GM12878 (cell line): ENCODE results near the gene TMEM120B. TPM values are rescaled to one million over a fixed set of nuclear protein-coding genes. Genes with fewer than 3 reads are reported as not detected.

Experiments
- ATF3 ChIP-seq: IDR thresholded peaks from 2 replicates; pipeline ENCODE4 v1.6.1; 2011; ENCODE audit warnings: low read depth, mild to moderate bottlenecking, low read length, moderate library complexity, borderline replicate concordance; ENCODE audit errors: extremely low read depth
- BCL11A ChIP-seq: IDR thresholded peaks from 2 replicates; pipeline ENCODE4 v1.6.1; 2011; ENCODE audit warnings: low read depth, low read length
- CEBPZ ChIP-seq: fragments of 150-350 bp; IDR thresholded peaks from 2 replicates; pipeline ENCODE4 v1.6.1; 2016; ENCODE audit warnings: low read depth, low read length
- ETV6 ChIP-seq, 2 experiments: fragments of 450-650 bp in 1 of 2; IDR thresholded peaks in 1 of 2; conservative IDR thresholded peaks in 1 of 2; 2 replicates each; pipeline ENCODE4 v1.6.1; 2014; ENCODE audit warnings: antibody characterized with exemption in 1 of 2, borderline replicate concordance in 1 of 2, low read depth in 1 of 2, mild to moderate bottlenecking in 1 of 2, moderate library complexity in 1 of 2
- JUND ChIP-seq: IDR thresholded peaks from 2 replicates; pipeline ENCODE4 v1.6.1; 2012; ENCODE audit warnings: low read depth, mild to moderate bottlenecking, low read length, improper control_type of control experiment, moderate library complexity
- MTA3 ChIP-seq: IDR thresholded peaks from 2 replicates; pipeline ENCODE4 v1.6.1; 2012; ENCODE audit warnings: low read length, inconsistent platforms, borderline replicate concordance
- NFXL1 ChIP-seq: fragments of 450-650 bp; IDR thresholded peaks from 2 replicates; pipeline ENCODE4 v1.6.1; 2017; ENCODE audit warnings: antibody characterized with exemption, mild to moderate bottlenecking, borderline replicate concordance
- RB1 ChIP-seq: fragments of 450-650 bp; formaldehyde crosslinking; IDR thresholded peaks from 2 replicates; pipeline ENCODE4 v1.6.1; 2017; ENCODE audit warnings: mild to moderate bottlenecking, borderline replicate concordance
- TBL1XR1 ChIP-seq: IDR thresholded peaks from 2 replicates; pipeline ENCODE4 v1.6.1; 2012; ENCODE audit warnings: low read depth, low read length, improper control_type of control experiment
- ZBTB33 ChIP-seq: fragments of 450-650 bp; IDR thresholded peaks from 2 replicates; pipeline ENCODE4 v1.6.1; 2017; ENCODE audit warnings: mild to moderate bottlenecking
- ZNF24 ChIP-seq: fragments of 450-650 bp; IDR thresholded peaks from 2 replicates; pipeline ENCODE4 v1.6.1; 2017; ENCODE audit warnings: antibody characterized with exemption, mild to moderate bottlenecking
- polyA plus RNA-seq, 11 experiments: library from polyadenylated mRNA; depleted of rRNA in 4 of 11; unstranded in 6 of 11; stranded (reverse) in 5 of 11; fragments of >200 nt; fragmentation: Nextera tagmentation in 4 of 11; fragmentation: Illumina TruSeq in 1 of 11; extraction: Ambion mirVana in 4 of 11; extraction: Trizol in 1 of 11; gene quantifications; 1 replicate in 1 of 11; 2 replicates in 10 of 11; pipeline versions ENCODE4 v1.2.1 to v1.2.3, GENCODE V29; 2011 to 2016; ENCODE audit warnings: inconsistent platforms in 2 of 11, missing spikeins in 2 of 11, low read depth in 1 of 11
- total RNA-seq, 4 experiments: library from RNA; depleted of rRNA in 3 of 4; stranded (reverse); fragments of >200 nt in 3 of 4; fragmentation: Illumina TruSeq in 1 of 4; extraction: Trizol in 1 of 4; gene quantifications; 2 replicates each; pipeline versions ENCODE4 v1.2.1 to v1.2.3, GENCODE V29; 2013 to 2021
- TF ChIP-seq, protein P1 (sequence below): IDR thresholded peaks from 2 replicates; pipeline ENCODE4 v1.6.1; 2011; ENCODE audit warnings: borderline replicate concordance, low read depth, mild to moderate bottlenecking, moderate library complexity, mixed read lengths, low read length; ENCODE audit not compliant: insufficient read depth; ENCODE audit errors: extremely low read length
- TF ChIP-seq, protein P2 (sequence below): fragments of 450-650 bp; IDR thresholded peaks from 2 replicates; pipeline ENCODE4 v1.6.1; 2017; ENCODE audit warnings: mild to moderate bottlenecking, low read depth, inconsistent platforms; ENCODE audit not compliant: poor library complexity, severe bottlenecking
- TF ChIP-seq, protein P3 (sequence below): IDR thresholded peaks from 2 replicates; pipeline ENCODE4 v1.6.1; 2012; ENCODE audit warnings: low read length, inconsistent platforms
- TF ChIP-seq, protein P4 (sequence below): fragments of 450-650 bp; IDR thresholded peaks from 2 replicates; pipeline ENCODE4 v1.6.1; 2016; ENCODE audit warnings: mild to moderate bottlenecking

TMEM120B gene
- total and polyA plus RNA-seq, 10 of the 15 experiments (the other 5 are each of a cell fraction or from before 2014, with no cell fraction given), result 4.0 to 26.2 (median 9.2) TPM

DNA sequence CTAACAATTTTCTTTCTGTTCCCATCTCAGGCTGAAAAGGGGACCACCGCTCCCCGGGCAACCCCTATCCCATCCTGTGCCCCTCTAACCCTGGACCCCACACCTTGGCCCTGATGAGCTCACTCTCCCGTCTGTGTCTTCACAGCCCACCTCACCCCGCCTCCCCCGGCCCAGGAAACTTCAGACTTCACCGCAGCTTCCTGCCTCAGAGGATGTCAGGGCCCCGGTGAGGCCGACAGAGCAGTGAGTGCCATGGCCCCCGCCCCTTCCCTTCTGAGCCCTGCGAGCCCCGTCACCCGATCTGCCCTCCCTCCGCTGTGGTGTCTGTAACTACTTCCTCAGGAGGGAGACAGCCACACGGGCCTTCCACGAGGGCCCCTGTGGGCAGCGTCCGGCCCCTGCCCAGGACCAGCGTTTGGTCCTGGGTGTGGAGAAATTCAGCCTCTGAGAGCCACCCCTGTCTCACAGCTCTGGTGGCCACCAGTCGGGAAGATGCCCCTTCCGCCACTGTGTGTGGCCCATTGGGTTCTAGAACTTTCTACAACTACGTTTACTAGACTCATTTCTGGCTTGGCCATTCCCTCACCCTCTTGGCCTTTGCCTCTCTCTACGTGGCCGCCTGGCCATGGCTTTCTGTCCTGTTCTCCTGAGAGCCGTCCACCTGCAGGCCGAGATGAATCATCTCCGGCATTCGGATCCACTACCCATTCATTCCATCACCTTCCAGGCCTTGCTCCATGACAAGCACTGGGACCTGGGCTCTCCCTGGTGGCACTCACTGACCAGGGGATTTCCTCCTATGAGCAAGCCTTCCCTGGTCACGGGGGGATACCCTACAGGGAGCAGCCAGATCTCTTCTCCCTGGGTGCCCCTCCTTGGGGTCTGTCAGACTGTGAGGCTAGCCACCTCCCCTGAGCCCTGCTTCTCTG lies 77.5 kb downstream of the TMEM120B start (continued):
- no peak for TF ChIP-seq JUND
- peak; percentile 55; the same call in 1 of the 2 replicates for TF ChIP-seq TBL1XR1
- TF ChIP-seq, protein P1, sequence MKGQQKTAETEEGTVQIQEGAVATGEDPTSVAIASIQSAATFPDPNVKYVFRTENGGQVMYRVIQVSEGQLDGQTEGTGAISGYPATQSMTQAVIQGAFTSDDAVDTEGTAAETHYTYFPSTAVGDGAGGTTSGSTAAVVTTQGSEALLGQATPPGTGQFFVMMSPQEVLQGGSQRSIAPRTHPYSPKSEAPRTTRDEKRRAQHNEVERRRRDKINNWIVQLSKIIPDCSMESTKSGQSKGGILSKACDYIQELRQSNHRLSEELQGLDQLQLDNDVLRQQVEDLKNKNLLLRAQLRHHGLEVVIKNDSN, result no peak
- no peak for TF ChIP-seq RB1
- TF ChIP-seq, protein P2, sequence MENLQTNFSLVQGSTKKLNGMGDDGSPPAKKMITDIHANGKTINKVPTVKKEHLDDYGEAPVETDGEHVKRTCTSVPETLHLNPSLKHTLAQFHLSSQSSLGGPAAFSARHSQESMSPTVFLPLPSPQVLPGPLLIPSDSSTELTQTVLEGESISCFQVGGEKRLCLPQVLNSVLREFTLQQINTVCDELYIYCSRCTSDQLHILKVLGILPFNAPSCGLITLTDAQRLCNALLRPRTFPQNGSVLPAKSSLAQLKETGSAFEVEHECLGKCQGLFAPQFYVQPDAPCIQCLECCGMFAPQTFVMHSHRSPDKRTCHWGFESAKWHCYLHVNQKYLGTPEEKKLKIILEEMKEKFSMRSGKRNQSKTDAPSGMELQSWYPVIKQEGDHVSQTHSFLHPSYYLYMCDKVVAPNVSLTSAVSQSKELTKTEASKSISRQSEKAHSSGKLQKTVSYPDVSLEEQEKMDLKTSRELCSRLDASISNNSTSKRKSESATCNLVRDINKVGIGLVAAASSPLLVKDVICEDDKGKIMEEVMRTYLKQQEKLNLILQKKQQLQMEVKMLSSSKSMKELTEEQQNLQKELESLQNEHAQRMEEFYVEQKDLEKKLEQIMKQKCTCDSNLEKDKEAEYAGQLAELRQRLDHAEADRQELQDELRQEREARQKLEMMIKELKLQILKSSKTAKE, result no peak
- no peak for TF ChIP-seq ZNF24
- TF ChIP-seq ATF3, result no peak
- no peak for TF ChIP-seq ZBTB33
- TF ChIP-seq NFXL1, result no peak
- TF ChIP-seq ETV6 (conservative IDR thresholded peaks at IDR 0.05 in 1 of 2, IDR thresholded peaks at IDR 0.05 in 1 of 2; ENCODE audit: borderline replicate concordance in 1 of 2, low read depth in 1 of 2), result peak in 1 of 2 experiments; percentile 85; a peak in 2 of 4 replicates
- TF ChIP-seq, protein P3, sequence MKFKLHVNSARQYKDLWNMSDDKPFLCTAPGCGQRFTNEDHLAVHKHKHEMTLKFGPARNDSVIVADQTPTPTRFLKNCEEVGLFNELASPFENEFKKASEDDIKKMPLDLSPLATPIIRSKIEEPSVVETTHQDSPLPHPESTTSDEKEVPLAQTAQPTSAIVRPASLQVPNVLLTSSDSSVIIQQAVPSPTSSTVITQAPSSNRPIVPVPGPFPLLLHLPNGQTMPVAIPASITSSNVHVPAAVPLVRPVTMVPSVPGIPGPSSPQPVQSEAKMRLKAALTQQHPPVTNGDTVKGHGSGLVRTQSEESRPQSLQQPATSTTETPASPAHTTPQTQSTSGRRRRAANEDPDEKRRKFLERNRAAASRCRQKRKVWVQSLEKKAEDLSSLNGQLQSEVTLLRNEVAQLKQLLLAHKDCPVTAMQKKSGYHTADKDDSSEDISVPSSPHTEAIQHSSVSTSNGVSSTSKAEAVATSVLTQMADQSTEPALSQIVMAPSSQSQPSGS, result no peak
- TF ChIP-seq, protein P4, sequence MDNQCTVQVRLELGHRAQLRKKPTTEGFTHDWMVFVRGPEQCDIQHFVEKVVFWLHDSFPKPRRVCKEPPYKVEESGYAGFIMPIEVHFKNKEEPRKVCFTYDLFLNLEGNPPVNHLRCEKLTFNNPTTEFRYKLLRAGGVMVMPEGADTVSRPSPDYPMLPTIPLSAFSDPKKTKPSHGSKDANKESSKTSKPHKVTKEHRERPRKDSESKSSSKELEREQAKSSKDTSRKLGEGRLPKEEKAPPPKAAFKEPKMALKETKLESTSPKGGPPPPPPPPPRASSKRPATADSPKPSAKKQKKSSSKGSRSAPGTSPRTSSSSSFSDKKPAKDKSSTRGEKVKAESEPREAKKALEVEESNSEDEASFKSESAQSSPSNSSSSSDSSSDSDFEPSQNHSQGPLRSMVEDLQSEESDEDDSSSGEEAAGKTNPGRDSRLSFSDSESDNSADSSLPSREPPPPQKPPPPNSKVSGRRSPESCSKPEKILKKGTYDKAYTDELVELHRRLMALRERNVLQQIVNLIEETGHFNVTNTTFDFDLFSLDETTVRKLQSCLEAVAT, result peak; percentile 73
- no peak for TF ChIP-seq CEBPZ
- no peak for TF ChIP-seq BCL11A
- TF ChIP-seq MTA3, result no peak
